Fibroblast of mammary gland (primary cell): Measurements from ENCODE around the gene DNALI1.
"Not testable (repeated sequence)": the region's sequence is repeated elsewhere in the genome, so short reads cannot be mapped to it uniquely, and the experiment has no call there.

Source experiments
- DNase-seq: peaks from one replicate; pipeline ENCODE4 v3.0.0-alpha.2; 2010; ENCODE audit warnings: low read depth
- H3K4me3 ChIP-seq: 2 replicates; pipeline ENCODE4 v1.5.1; 2011; ENCODE audit warnings: low read depth, mild to moderate bottlenecking, low read length, moderate library complexity; ENCODE audit not compliant: control insufficient read depth
- CTCF ChIP-seq: conservative IDR thresholded peaks from 2 replicates; pipeline ENCODE4 v1.5.1; 2011; ENCODE audit warnings: low read depth, low read length, inconsistent platforms; ENCODE audit not compliant: control insufficient read depth, insufficient read depth

DNALI1 gene

GRCh38 chr1:37519613-37520012 lies 37.1 kb upstream of the DNALI1 start:
- no peak for DNase-seq
- TF ChIP-seq CTCF: no peak
- H3K4me3 ChIP-seq: no peak overlapping the region

DNA sequence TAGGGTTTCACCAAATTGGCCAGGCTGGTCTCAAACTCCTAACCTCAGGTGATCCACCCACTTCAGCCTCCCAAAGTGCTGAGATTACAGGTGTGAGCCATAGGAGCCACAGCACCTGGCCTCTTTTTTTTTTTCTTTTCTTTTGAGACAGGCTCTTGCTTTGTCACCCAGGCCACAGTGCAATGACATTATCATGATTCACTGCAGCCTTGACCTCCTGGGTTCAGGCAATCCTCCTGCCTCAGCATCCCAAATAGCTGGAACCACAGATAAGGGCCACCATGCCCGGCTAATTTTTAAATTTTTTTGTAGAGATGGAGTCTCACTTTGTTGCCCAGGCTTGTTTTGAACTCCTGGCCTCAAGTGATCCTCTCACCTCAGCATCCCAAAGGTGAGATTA lies 26.9 kb upstream of the DNALI1 start:
- H3K4me3 ChIP-seq, DNase-seq: not testable (repeated sequence)

DNA sequence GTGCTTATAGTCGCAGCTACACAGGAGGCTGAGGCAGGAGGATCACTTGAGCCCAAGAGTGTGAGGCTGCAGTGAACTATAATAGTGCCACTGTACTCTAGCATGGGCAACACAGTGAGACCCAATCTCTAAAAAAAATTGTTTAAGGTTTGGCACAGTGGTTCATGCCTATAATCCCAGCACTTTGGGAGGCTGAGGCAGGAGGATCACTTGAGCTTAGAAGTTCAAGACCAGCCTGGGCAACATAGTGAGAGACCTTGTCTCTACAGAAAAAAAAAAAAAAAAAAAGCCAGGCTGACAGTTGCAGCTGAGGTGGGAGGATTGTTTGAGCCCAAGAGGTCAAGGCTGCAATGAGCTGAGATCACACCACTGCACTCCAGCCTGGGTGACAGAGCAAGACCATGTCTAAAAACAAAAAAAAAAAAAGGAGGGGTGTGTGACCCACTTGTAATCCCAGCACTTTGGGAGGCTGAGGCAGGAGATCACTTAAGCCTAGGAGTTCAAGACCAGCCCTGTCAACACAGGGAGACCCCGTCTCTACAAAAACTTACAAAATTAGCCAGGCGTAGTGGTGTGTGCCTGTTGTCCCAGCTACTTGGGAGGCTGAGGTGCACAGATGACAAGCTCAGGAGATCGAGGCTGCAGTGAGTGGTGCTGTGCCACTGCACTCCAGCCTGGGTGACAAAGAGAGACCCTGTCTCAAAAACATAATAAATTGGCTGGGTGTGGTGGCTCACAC lies 24.2 kb upstream of the DNALI1 start:
- not testable (repeated sequence) for H3K4me3 ChIP-seq, DNase-seq

GRCh38 chr1:37533317-37534093 lies 23.2 kb upstream of the DNALI1 start:
- DNase-seq: no peak
- no peak overlapping the region for H3K4me3 ChIP-seq
- TF ChIP-seq CTCF: no peak

DNA sequence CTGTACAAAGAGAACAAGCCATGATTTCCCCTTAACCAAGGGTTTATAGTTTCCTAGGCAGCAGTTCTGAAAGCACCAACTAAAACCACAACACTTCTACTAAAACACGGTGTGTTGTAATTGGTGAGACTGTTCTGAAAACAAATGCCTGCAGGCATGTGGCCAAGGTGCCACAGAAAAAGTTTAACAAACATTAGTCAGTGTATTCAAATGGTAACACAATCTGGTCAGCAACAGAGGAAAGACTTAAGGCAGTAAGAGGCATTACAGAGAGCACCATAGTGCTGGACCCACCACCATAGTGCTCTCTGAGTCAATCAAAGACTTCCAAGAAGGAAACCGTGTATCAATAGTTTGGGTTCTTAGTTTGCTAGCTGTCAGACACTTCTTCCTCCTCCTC lies 19.4 kb upstream of the DNALI1 start:
- no peak overlapping the region for H3K4me3 ChIP-seq
- TF ChIP-seq CTCF: no peak
- peak; percentile 78 for DNase-seq

- H3K4me3 ChIP-seq, DNase-seq: not testable (repeated sequence)
Observed at GRCh38 chr1:37539154-37539553, 17.6 kb upstream of the DNALI1 start.

GRCh38 chr1:37540036-37540785 lies 16.5 kb upstream of the DNALI1 start:
- no peak for TF ChIP-seq CTCF
- H3K4me3 ChIP-seq: no peak overlapping the region
- DNase-seq: no peak

GRCh38 chr1:37544530-37544929 lies 12.2 kb upstream of the DNALI1 start:
- DNase-seq: no peak
- no peak for TF ChIP-seq CTCF

More at GRCh38 chr1:37544530-37544929, 12.2 kb upstream of the DNALI1 start:
- no peak overlapping the region for H3K4me3 ChIP-seq
